ENCODE results near the gene SPAG4. TPM values are rescaled to one million over a fixed set of nuclear protein-coding genes. Genes with fewer than 3 reads are reported as not detected.

The SPAG4 gene
- total RNA-seq, 2 experiments from 2014 or later: 6.5 to 6.9 TPM

DNA sequence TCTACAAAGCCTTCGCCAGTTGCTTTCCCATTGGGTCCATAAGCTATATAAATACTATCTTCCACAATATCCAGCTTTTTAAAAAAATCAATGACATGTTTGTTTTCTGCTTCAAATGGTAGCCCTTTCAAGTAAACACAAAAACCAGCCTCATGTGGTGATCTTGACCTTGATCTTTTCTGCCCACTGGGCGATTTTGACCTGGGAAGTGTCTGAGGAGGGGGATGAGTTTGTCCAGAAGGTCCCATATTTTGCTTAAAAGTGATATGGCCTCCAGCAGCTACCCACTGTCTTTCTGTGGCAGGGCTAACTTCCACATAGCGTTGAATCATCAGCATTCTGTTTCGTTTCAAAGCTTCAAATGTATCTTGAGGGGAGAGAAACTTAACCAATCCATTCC is 38.3 kb downstream of the SPAG4 start:
- peaks cover 37% of the 10 kb centered on the region for H3K4me1 Mint-ChIP-seq
- no peak for DNase-seq
- peaks cover 41% of the 10 kb centered on the region for H3K36me3 Mint-ChIP-seq (ENCODE audit: low read depth)
- H3K27me3 Mint-ChIP-seq: no peaks in the 10 kb centered on the region
- H3K9me3 Mint-ChIP-seq: no peaks in the 10 kb centered on the region
- POLR2A ChIA-PET: interaction anchor here (1.8 to 4.1 kb wide), 2 partner anchors 10 to 35 kb away, joined by 4 to 21 read pairs; partner anchors contain the start of genes CPNE1 and RBM12
- H3K27ac Mint-ChIP-seq: no peak overlapping the region
- no peak overlapping the region for H3K4me3 Mint-ChIP-seq
- CTCF ChIA-PET: interaction anchor here (0.5 kb wide), 1 partner anchor 22 kb away, joined by 3 read pairs; no protein-coding TSS in a partner anchor

- Mint-ChIP-seq H3K9me3 (no peaks in the 10 kb centered on the region), H3K27me3 (no peaks in the 10 kb centered on the region), H3K27ac (no peak overlapping the region), H3K4me1 (peaks cover 42% of the 10 kb centered on the region), H3K36me3 (ENCODE audit: low read depth) (peaks cover 40% of the 10 kb centered on the region), H3K4me3 (no peak overlapping the region)
- POLR2A ChIA-PET: interaction anchor here (1.8 to 4.1 kb wide), 2 partner anchors 9 to 36 kb away, joined by 4 to 21 read pairs; partner anchors contain the start of genes CPNE1 and RBM12
- DNase-seq: no peak
- CTCF ChIA-PET: no interaction called here
Observed at GRCh38 chr20:35654415-35654814, 38.8 kb downstream of the SPAG4 start.

DNA sequence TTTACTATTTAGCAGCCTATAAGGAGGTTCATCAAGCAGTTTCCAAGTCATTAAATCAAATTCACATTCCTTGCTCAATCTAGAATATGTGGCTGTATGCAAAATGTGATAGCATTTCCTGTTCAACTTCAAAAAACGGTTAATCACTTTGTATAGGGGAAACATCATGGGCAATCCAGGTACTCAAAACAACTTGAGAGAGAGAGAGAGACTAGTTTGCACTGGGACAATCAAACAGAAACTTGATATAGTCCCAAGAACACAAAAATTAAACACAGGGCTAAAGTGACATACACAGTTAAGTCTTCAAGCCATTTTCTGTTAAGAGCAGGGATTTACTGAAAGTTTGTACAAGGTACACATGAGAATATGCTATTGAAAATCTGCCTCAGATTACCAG is 41.6 kb downstream of the SPAG4 start:
- H3K4me1 Mint-ChIP-seq: peaks cover 49% of the 10 kb centered on the region

GRCh38 chr20:35660122-35660937 is 44.7 kb downstream of the SPAG4 start:
- H3K9me3 Mint-ChIP-seq: no peaks in the 10 kb centered on the region
- peak overlapping the region; percentile 98 for H3K27ac Mint-ChIP-seq
- ChIA-PET CTCF (interaction anchor here (0.6 kb wide), 2 partner anchors 65 to 96 kb away, joined by 3 read pairs; no protein-coding TSS in a partner anchor), POLR2A (interaction anchor here (0.6 to 10.3 kb wide), 10 partner anchors 9 to 294 kb away, joined by 3 to 198 read pairs (median 3); partner anchors contain the start of genes NFS1, RBM39, ROMO1 and SCAND1)
- no peaks in the 10 kb centered on the region for H3K27me3 Mint-ChIP-seq
- H3K36me3 Mint-ChIP-seq (ENCODE audit: low read depth): peaks cover 52% of the 10 kb centered on the region
- peak overlapping the region; percentile 95 for H3K4me3 Mint-ChIP-seq
- H3K4me1 Mint-ChIP-seq: peaks cover 68% of the 10 kb centered on the region
- no peak for DNase-seq

More for the DNA sequence above, 41.6 kb downstream of the SPAG4 start:
- DNase-seq: no peak
- Mint-ChIP-seq H3K36me3 (ENCODE audit: low read depth) (peaks cover 34% of the 10 kb centered on the region), H3K4me3 (no peak overlapping the region), H3K27me3 (no peaks in the 10 kb centered on the region), H3K27ac (peak overlapping the region; percentile 17), H3K9me3 (no peaks in the 10 kb centered on the region)
- CTCF ChIA-PET: interaction anchor here (1.7 kb wide), 1 partner anchor 8 kb away, joined by 3 read pairs; no protein-coding TSS in a partner anchor
- POLR2A ChIA-PET: interaction anchor here (10.3 kb wide), 1 partner anchor 40 kb away, joined by 198 read pairs; the partner anchor contains the start of gene SPAG4

- Mint-ChIP-seq H3K27ac (peak overlapping the region; percentile 98), H3K36me3 (ENCODE audit: low read depth) (peaks cover 52% of the 10 kb centered on the region), H3K27me3 (no peaks in the 10 kb centered on the region), H3K4me3 (peak overlapping the region; percentile 95), H3K4me1 (peaks cover 68% of the 10 kb centered on the region), H3K9me3 (no peaks in the 10 kb centered on the region)
- DNase-seq: no peak
- POLR2A ChIA-PET: interaction anchor here (0.9 to 10.3 kb wide), 13 partner anchors 9 to 293 kb away, joined by 3 to 198 read pairs (median 3); partner anchors contain the start of genes NFS1, RBM39, ROMO1 and SCAND1
- CTCF ChIA-PET: interaction anchor here (0.5 to 0.9 kb wide), 3 partner anchors 45 to 213 kb away, joined by 3 to 4 read pairs (median 3); partner anchors contain the start of gene SPAG4
Observed at GRCh38 chr20:35661053-35661452, 45.4 kb downstream of the SPAG4 start.

DNA sequence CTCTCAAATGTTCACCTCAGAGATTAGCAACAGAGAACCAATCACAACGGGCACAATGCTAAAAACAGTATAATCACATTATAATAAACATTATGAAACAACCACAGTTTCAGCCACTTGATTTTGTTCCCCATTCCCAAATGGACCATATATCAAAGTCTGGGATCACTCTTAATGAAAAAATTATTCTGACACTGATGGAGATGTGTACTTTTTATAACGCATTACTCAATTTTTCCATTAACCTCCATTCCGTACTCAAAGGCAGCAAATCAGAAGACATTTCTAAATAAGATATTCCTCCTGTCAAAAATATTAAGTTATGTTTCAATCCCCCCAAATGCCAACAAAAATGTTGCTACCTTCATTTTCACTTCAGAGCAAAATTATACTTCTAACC is 46.3 kb downstream of the SPAG4 start:
- DNase-seq: no peak
- POLR2A ChIA-PET: interaction anchor here (0.9 to 10.3 kb wide), 10 partner anchors 12 to 291 kb away, joined by 3 to 198 read pairs (median 16); partner anchors contain the start of genes NFS1, RBM39, ROMO1 and SPAG4
- CTCF ChIA-PET: interaction anchor here (0.9 kb wide), 1 partner anchor 46 kb away, joined by 4 read pairs; the partner anchor contains the start of gene SPAG4
- peaks cover 48% of the 10 kb centered on the region for H3K36me3 Mint-ChIP-seq (ENCODE audit: low read depth)
- peak overlapping the region; percentile 98 for H3K27ac Mint-ChIP-seq
- peak overlapping the region; percentile 95 for H3K4me3 Mint-ChIP-seq
- peaks cover 67% of the 10 kb centered on the region for H3K4me1 Mint-ChIP-seq
- H3K27me3 Mint-ChIP-seq: no peaks in the 10 kb centered on the region
- no peaks in the 10 kb centered on the region for H3K9me3 Mint-ChIP-seq

DNA sequence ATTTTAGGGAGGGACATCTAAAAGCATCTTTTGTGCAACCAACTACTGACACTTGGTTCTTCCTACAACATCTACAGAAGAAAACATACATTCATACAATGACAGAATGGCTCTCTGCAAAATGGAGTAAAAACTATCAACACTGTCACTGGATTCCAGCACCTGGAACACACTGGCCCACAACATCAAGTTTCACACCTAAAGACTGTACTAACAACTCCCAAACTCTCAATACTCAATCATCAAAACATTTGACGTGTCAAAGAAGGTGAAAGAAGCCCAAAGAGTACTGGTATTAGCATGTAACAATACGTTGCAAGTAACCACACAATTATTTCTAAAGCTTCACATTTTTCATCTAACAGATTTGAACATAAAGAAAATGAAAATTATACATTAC is 46.9 kb downstream of the SPAG4 start:
- POLR2A ChIA-PET: interaction anchor here (1.3 to 10.3 kb wide), 13 partner anchors 9 to 292 kb away, joined by 3 to 198 read pairs (median 21); partner anchors contain the start of genes NFS1, PHF20, RBM39 and ROMO1
- no peak for DNase-seq
- no peaks in the 10 kb centered on the region for H3K9me3 Mint-ChIP-seq
- peaks cover 61% of the 10 kb centered on the region for H3K4me1 Mint-ChIP-seq
- H3K27ac Mint-ChIP-seq: peak overlapping the region; percentile 98
- CTCF ChIA-PET: no interaction called here
- no peaks in the 10 kb centered on the region for H3K27me3 Mint-ChIP-seq
- peak overlapping the region; percentile 95 for H3K4me3 Mint-ChIP-seq
- peaks cover 43% of the 10 kb centered on the region for H3K36me3 Mint-ChIP-seq (ENCODE audit: low read depth)

GRCh38 chr20:35663516-35664465 is 48.2 kb downstream of the SPAG4 start:
- Mint-ChIP-seq H3K9me3 (no peaks in the 10 kb centered on the region), H3K36me3 (ENCODE audit: low read depth) (peaks cover 51% of the 10 kb centered on the region), H3K4me1 (peaks cover 54% of the 10 kb centered on the region), H3K27ac (peak overlapping the region; percentile 98), H3K27me3 (no peaks in the 10 kb centered on the region), H3K4me3 (peak overlapping the region; percentile 95)
- peak; percentile 74 for DNase-seq
- ChIA-PET POLR2A (interaction anchor here (0.7 to 10.3 kb wide), 34 partner anchors 9 to 1671 kb away, joined by 3 to 198 read pairs (median 6); partner anchors contain the start of genes CEP250, EDEM2, ERGIC3 and NFS1), CTCF (interaction anchor here (0.7 to 3.0 kb wide), 9 partner anchors 8 to 1148 kb away, joined by 3 to 24 read pairs (median 3); partner anchors contain the start of genes SCAND1 and SPAG4)

DNA sequence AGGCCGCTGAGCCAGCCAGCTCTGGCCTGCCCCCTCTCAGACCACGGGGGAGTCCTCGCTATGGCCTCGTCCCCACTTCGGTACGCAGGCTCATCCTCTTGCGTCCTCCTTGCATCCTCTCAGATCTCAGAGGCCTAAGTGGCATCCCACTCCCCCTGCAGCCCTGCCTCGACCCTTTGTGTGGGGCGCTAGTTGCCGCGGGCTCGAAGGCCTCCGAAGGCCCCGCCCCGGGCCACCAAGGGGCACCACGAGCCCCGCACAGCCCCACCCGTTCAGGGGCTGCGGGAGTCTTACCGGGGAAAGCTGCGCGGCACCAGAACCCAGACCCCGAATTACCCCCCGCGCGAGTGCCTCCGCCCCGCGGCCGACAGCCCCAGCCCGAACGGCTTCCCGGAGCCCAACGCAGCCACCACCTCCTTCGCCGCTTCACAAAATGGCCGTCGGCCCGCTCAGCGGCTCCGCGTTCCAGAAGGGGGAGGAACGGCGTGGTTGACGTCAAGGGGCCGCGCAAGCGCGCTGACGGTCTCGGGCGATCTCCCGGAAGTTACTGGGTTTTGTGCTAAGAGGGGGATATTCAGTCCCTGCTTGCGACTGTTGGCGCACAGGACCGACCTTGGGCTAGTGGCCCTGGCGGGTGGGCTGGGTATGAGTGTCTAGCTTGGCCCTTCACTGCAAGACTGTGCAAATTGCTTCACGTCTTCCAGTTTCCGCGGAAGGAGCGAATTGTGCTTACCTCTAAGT is 49.0 kb downstream of the SPAG4 start, which contains the start of the genes CPNE1 and RBM12:
Gene CPNE1, minus strand, starts transcription at position 435 of the 741 bp plus-strand sequence. CDS start 31,977 bp downstream, outside the sequence.
Gene RBM12, minus strand, starts transcription at position 435 of the 741 bp plus-strand sequence. CDS start 9,578 bp downstream, outside the sequence.
- Mint-ChIP-seq H3K27me3 (no peaks in the 10 kb centered on the region), H3K9me3 (no peaks in the 10 kb centered on the region), H3K36me3 (ENCODE audit: low read depth) (peaks cover 49% of the 10 kb centered on the region), H3K27ac (peak within 1 kb of the TSS; percentile 98), H3K4me3 (peak within 1 kb of the TSS; percentile 95), H3K4me1 (peaks cover 46% of the 10 kb centered on the region)
- POLR2A ChIA-PET: interaction anchor here (0.9 to 10.3 kb wide), 29 partner anchors 9 to 1672 kb away, joined by 3 to 198 read pairs (median 8); partner anchors contain the start of genes CEP250, ERGIC3, NFS1 and PHF20
- CTCF ChIA-PET: interaction anchor here (0.7 to 3.0 kb wide), 11 partner anchors 9 to 1149 kb away, joined by 3 to 24 read pairs (median 3); partner anchors contain the start of gene SCAND1
- DNase-seq: peak; percentile 95

GRCh38 chr20:35665949-35666288 is 50.3 kb downstream of the SPAG4 start:
- peak overlapping the region; percentile 24 for H3K27ac Mint-ChIP-seq
- peaks cover 34% of the 10 kb centered on the region for H3K4me1 Mint-ChIP-seq
- POLR2A ChIA-PET: interaction anchor here (1.0 to 10.3 kb wide), 6 partner anchors 10 to 175 kb away, joined by 3 to 198 read pairs (median 26); partner anchors contain the start of genes ERGIC3, RBM39 and SPAG4
- no peak for DNase-seq
- H3K36me3 Mint-ChIP-seq (ENCODE audit: low read depth): peaks cover 53% of the 10 kb centered on the region
- H3K9me3 Mint-ChIP-seq: no peaks in the 10 kb centered on the region
- H3K4me3 Mint-ChIP-seq: peak overlapping the region; percentile 18
- no peaks in the 10 kb centered on the region for H3K27me3 Mint-ChIP-seq
- CTCF ChIA-PET: interaction anchor here (0.6 to 3.0 kb wide), 5 partner anchors 14 to 1169 kb away, joined by 3 to 24 read pairs (median 4); partner anchors contain the start of gene SCAND1

GRCh38 chr20:35669221-35669620 is 53.6 kb downstream of the SPAG4 start:
- Mint-ChIP-seq H3K4me1 (peaks cover 4% of the 10 kb centered on the region), H3K27ac (no peak overlapping the region), H3K9me3 (no peaks in the 10 kb centered on the region), H3K36me3 (ENCODE audit: low read depth) (peaks cover 53% of the 10 kb centered on the region), H3K27me3 (no peaks in the 10 kb centered on the region), H3K4me3 (no peak overlapping the region)
- POLR2A ChIA-PET: interaction anchor here (1.1 to 1.8 kb wide), 2 partner anchors 19 to 75 kb away, joined by 4 read pairs; no protein-coding TSS in a partner anchor
- no peak for DNase-seq
- CTCF ChIA-PET: no interaction called here

All from activated CD4-positive, alpha-beta memory T cell treated with anti-CD3 and anti-CD28 coated beads, Interleukin-2, amount 10 ng/mL, durations not matched to agents 7 days and 5 days (primary cell).